Activated CD8-positive, alpha-beta memory T cell treated with anti-CD3 and anti-CD28 coated beads, Interleukin-2, amount 10 ng/mL, durations not matched to agents 7 days and 5 days (primary cell): ENCODE results near the gene ZCCHC2. TPM values are rescaled to one million over a fixed set of nuclear protein-coding genes. Genes with fewer than 3 reads are reported as not detected.

Experiments used
- ATAC-seq: fragments of 150-1000 bp; cut with Tn5 transposase; one replicate; pipeline ENCODE4 v1.10.0; 2021; ENCODE audit warnings: moderate library complexity
- CTCF ChIA-PET: fragments of 350-600 bp; sonication (Branson Sonifier 250); formaldehyde crosslinking; loops from one replicate; lab custom pipeline; 2021; ENCODE audit warnings: antibody characterized with exemption; lab: Charles Lee
- DNase-seq: peaks from one replicate; pipeline ENCODE4 v3.0.0-alpha.2; 2020
- H3K27ac Mint-ChIP-seq: one replicate; pipeline ENCODE4 v1.8.0; 2021; ENCODE audit warnings: mild to moderate bottlenecking, mixed read lengths
- H3K27me3 Mint-ChIP-seq: one replicate; pipeline ENCODE4 v1.8.0; 2021; ENCODE audit warnings: mixed read lengths
- H3K36me3 Mint-ChIP-seq: one replicate; pipeline ENCODE4 v1.8.0; 2021; ENCODE audit warnings: mild to moderate bottlenecking, mixed read lengths
- H3K4me1 Mint-ChIP-seq: one replicate; pipeline ENCODE4 v1.8.0; 2021; ENCODE audit warnings: mixed read lengths
- H3K4me3 Mint-ChIP-seq: one replicate; pipeline ENCODE4 v1.8.0; 2021; ENCODE audit warnings: mild to moderate bottlenecking, moderate library complexity, mixed read lengths
- H3K9me3 Mint-ChIP-seq: one replicate; pipeline ENCODE4 v1.8.0; 2022; ENCODE audit warnings: low read depth, mixed read lengths
- total RNA-seq, 2 experiments: library from RNA; stranded (reverse); gene quantifications; one replicate each; pipeline ENCODE4 v1.2.3, GENCODE V29; 2021

The ZCCHC2 gene
- total RNA-seq, 2 experiments from 2014 or later = 45.7 to 71.8 TPM

- Mint-ChIP-seq H3K4me1 (peaks cover 20% of the 10 kb centered on the region), H3K27me3 (no peaks in the 10 kb centered on the region), H3K36me3 (peaks cover 46% of the 10 kb centered on the region), H3K9me3 (peaks cover 6% of the 10 kb centered on the region), H3K4me3 (no peak overlapping the region), H3K27ac (no peak overlapping the region)
- DNase-seq (no peak), ATAC-seq (no peak)
- CTCF ChIA-PET = no interaction called here
Measured at GRCh38 chr18:62518460-62519375, 4.1 kb upstream of the ZCCHC2 start.

- no peak overlapping the region for H3K4me3 Mint-ChIP-seq
- ATAC-seq (no peak), DNase-seq (no peak)
- CTCF ChIA-PET = interaction anchor here (5.3 kb wide), 1 partner anchor 13 kb away, joined by 27 read pairs; no protein-coding TSS in a partner anchor
- H3K27me3 Mint-ChIP-seq = no peaks in the 10 kb centered on the region
- no peak overlapping the region for H3K27ac Mint-ChIP-seq
- peaks cover 20% of the 10 kb centered on the region for H3K4me1 Mint-ChIP-seq
- H3K9me3 Mint-ChIP-seq = peaks cover 2% of the 10 kb centered on the region
- H3K36me3 Mint-ChIP-seq = peaks cover 38% of the 10 kb centered on the region
Measured at GRCh38 chr18:62519684-62520083, 3.1 kb upstream of the ZCCHC2 start.

DNA sequence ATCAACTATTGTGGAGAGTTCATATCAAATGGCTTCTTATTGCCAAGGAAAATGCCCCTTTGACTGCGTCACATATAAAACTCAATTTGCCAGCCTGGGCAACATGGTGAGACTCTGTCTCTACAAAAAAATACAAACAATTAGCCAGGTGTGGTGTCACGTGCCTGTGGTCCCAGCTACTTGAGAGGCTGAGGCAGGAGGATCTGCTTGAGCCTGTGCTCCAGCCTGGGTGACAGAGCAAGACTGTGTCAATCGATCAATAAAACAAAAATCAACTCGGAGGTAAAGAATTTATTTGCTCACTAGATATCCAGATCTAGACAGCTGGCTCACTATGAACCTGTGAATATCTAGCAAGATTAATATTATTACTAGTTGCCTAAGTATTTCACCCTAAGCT lies 1.7 kb upstream of the ZCCHC2 start:
- H3K27me3 Mint-ChIP-seq = no peaks in the 10 kb centered on the region
- DNase-seq (no peak), ATAC-seq (no peak)
- H3K27ac Mint-ChIP-seq = no peak overlapping the region
- CTCF ChIA-PET = interaction anchor here (0.6 to 5.3 kb wide), 5 partner anchors 14 to 100 kb away, joined by 3 to 27 read pairs (median 3); no protein-coding TSS in a partner anchor
- H3K4me3 Mint-ChIP-seq = peak overlapping the region; percentile 89
- H3K36me3 Mint-ChIP-seq = peaks cover 46% of the 10 kb centered on the region
- peaks cover 2% of the 10 kb centered on the region for H3K9me3 Mint-ChIP-seq
- H3K4me1 Mint-ChIP-seq = peaks cover 20% of the 10 kb centered on the region

GRCh38 chr18:62521593-62521992 lies 1.2 kb upstream of the ZCCHC2 start:
- Mint-ChIP-seq H3K27ac (peak overlapping the region; percentile 92), H3K9me3 (peaks cover 2% of the 10 kb centered on the region), H3K4me1 (peaks cover 20% of the 10 kb centered on the region), H3K36me3 (peaks cover 48% of the 10 kb centered on the region), H3K4me3 (peak overlapping the region; percentile 89), H3K27me3 (no peaks in the 10 kb centered on the region)
- no peak for ATAC-seq
- no peak for DNase-seq
- CTCF ChIA-PET = interaction anchor here (0.6 to 5.3 kb wide), 8 partner anchors 8 to 100 kb away, joined by 3 to 27 read pairs (median 6); no protein-coding TSS in a partner anchor

- DNase-seq (no peak), ATAC-seq (peak; percentile 0)
- CTCF ChIA-PET = interaction anchor here (0.6 to 5.3 kb wide), 11 partner anchors 9 to 196 kb away, joined by 3 to 27 read pairs (median 6); no protein-coding TSS in a partner anchor
- Mint-ChIP-seq H3K36me3 (peaks cover 48% of the 10 kb centered on the region), H3K4me3 (peak overlapping the region; percentile 89), H3K9me3 (peaks cover 2% of the 10 kb centered on the region), H3K27me3 (no peaks in the 10 kb centered on the region), H3K27ac (peak overlapping the region; percentile 92), H3K4me1 (peaks cover 20% of the 10 kb centered on the region)
Measured at GRCh38 chr18:62522178-62522503, 684 bp upstream of the ZCCHC2 start.

- CTCF ChIA-PET = interaction anchor here (0.9 to 5.3 kb wide), 8 partner anchors 12 to 197 kb away, joined by 3 to 27 read pairs (median 6); no protein-coding TSS in a partner anchor
- H3K27ac Mint-ChIP-seq = no peak overlapping the region
- peaks cover 2% of the 10 kb centered on the region for H3K9me3 Mint-ChIP-seq
- peaks cover 45% of the 10 kb centered on the region for H3K36me3 Mint-ChIP-seq
- DNase-seq (no peak), ATAC-seq (no peak)
- no peaks in the 10 kb centered on the region for H3K27me3 Mint-ChIP-seq
- no peak overlapping the region for H3K4me3 Mint-ChIP-seq
- peaks cover 30% of the 10 kb centered on the region for H3K4me1 Mint-ChIP-seq
Measured at GRCh38 chr18:62523255-62523588, 397 bp downstream of the ZCCHC2 start.

DNA sequence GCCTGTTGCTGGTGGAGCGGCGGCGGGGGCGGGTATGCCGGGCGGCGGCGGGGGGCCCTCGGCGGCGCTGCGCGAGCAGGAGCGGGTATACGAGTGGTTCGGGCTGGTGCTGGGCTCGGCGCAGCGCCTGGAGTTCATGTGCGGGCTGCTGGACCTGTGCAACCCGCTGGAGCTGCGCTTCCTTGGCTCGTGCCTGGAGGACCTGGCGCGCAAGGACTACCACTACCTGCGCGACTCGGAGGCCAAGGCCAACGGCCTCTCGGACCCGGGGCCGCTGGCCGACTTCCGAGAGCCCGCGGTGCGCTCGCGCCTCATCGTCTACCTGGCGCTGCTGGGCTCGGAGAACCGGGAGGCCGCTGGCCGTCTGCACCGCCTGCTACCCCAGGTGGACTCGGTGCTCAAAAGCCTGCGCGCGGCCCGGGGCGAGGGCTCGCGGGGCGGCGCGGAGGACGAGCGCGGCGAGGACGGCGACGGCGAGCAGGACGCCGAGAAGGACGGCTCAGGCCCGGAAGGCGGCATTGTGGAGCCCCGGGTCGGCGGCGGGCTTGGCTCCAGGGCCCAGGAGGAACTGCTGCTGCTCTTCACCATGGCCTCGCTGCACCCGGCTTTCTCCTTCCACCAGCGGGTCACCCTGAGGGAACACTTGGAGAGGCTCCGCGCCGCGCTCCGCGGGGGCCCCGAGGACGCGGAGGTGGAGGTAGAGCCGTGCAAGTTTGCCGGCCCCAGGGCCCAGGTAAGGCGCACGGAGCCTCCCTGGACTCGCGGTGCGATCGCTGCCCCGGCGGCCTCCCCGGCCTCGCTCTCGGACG lies 1.0 kb downstream of the ZCCHC2 start:
- DNase-seq = peak; percentile 68
- no peaks in the 10 kb centered on the region for H3K27me3 Mint-ChIP-seq
- peak overlapping the region; percentile 95 for H3K27ac Mint-ChIP-seq
- H3K36me3 Mint-ChIP-seq = peaks cover 42% of the 10 kb centered on the region
- peak; percentile 10 for ATAC-seq
- no peaks in the 10 kb centered on the region for H3K9me3 Mint-ChIP-seq
- H3K4me3 Mint-ChIP-seq = peak overlapping the region; percentile 93
- peaks cover 34% of the 10 kb centered on the region for H3K4me1 Mint-ChIP-seq
- CTCF ChIA-PET = interaction anchor here (1.3 to 5.3 kb wide), 4 partner anchors 17 to 198 kb away, joined by 3 to 27 read pairs (median 6); no protein-coding TSS in a partner anchor

DNA sequence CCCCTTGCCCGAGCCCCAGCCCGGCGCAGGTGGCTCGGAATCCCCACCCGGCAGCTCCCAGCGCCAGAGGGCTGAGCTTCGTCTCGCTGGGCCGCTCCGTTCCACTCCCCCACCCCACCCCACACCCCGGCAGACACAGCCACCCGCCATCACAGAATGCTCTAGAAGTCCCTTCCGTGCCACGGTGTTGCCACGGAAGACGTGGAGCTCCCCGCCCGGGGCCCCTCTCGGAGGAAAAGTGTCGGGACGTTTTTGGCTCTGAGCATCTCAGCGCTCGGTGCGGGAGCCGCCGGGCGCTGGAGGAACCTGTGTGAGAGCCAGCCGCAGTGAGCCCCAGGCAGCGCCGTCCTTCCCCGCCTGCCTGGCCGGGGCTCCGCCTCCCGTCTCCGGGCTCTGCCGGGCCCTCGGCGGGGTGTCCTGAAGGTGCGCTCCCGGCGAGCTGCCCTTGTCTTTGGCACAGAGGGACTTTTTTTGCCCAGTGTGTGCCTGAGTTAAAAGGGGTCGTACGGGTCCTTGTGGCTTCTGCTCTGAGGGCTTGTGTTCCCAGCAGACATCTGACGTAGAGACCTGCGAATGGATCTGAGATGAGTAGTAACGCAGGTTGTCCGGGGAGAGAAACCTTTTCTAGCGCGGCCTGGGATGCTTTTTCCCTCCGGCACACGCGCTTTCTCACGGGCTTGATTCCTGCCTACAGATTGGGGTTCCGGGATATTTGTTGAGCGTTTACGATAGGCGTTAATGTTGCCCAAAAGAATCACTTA lies 1.8 kb downstream of the ZCCHC2 start:
- no peaks in the 10 kb centered on the region for H3K27me3 Mint-ChIP-seq
- H3K4me1 Mint-ChIP-seq = peaks cover 37% of the 10 kb centered on the region
- H3K4me3 Mint-ChIP-seq = peak overlapping the region; percentile 93
- H3K27ac Mint-ChIP-seq = peak overlapping the region; percentile 95
- no peaks in the 10 kb centered on the region for H3K9me3 Mint-ChIP-seq
- ATAC-seq (peak; percentile 8), DNase-seq (peak; percentile 70)
- CTCF ChIA-PET = interaction anchor here (0.9 to 5.3 kb wide), 3 partner anchors 18 to 200 kb away, joined by 3 to 27 read pairs (median 6); partner anchors contain the start of gene TNFRSF11A
- peaks cover 38% of the 10 kb centered on the region for H3K36me3 Mint-ChIP-seq

DNA sequence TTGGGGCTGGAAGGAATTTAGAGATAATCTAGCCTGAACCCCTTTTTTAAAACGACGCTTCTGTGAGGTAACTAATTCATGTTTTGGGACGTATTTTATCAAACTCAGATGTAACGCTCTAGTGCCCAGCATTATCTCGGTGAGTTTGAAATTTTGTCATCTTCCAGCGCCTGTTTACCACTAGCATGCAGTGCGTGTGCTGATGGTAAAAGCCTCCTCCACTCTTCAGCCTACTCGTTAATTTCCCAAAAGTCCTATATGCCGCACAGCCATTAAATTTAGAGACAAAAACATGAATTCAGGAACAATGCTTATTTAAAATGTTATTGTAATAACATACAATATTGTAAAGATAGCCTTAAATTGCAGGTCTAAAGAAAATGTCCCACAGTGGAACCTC lies 2.8 kb downstream of the ZCCHC2 start:
- Mint-ChIP-seq H3K4me3 (peak overlapping the region; percentile 93), H3K4me1 (peaks cover 39% of the 10 kb centered on the region), H3K27me3 (no peaks in the 10 kb centered on the region), H3K9me3 (no peaks in the 10 kb centered on the region), H3K27ac (peak overlapping the region; percentile 95), H3K36me3 (peaks cover 37% of the 10 kb centered on the region)
- ATAC-seq (no peak), DNase-seq (no peak)
- CTCF ChIA-PET = interaction anchor here (1.4 to 1.7 kb wide), 2 partner anchors 62 to 100 kb away, joined by 3 to 6 read pairs; no protein-coding TSS in a partner anchor

- H3K9me3 Mint-ChIP-seq = no peaks in the 10 kb centered on the region
- H3K27ac Mint-ChIP-seq = peak overlapping the region; percentile 95
- H3K27me3 Mint-ChIP-seq = no peaks in the 10 kb centered on the region
- peak overlapping the region; percentile 93 for H3K4me3 Mint-ChIP-seq
- peaks cover 37% of the 10 kb centered on the region for H3K4me1 Mint-ChIP-seq
- CTCF ChIA-PET = interaction anchor here (0.9 to 2.3 kb wide), 7 partner anchors 11 to 106 kb away, joined by 3 to 7 read pairs (median 3); no protein-coding TSS in a partner anchor
- ATAC-seq (peak; percentile 20), DNase-seq (peak; percentile 79)
- H3K36me3 Mint-ChIP-seq = peaks cover 34% of the 10 kb centered on the region
Measured at GRCh38 chr18:62526098-62527025, 3.5 kb downstream of the ZCCHC2 start.

- CTCF ChIA-PET = no interaction called here
Measured at GRCh38 chr18:62529597-62529996, 6.8 kb downstream of the ZCCHC2 start.

DNA sequence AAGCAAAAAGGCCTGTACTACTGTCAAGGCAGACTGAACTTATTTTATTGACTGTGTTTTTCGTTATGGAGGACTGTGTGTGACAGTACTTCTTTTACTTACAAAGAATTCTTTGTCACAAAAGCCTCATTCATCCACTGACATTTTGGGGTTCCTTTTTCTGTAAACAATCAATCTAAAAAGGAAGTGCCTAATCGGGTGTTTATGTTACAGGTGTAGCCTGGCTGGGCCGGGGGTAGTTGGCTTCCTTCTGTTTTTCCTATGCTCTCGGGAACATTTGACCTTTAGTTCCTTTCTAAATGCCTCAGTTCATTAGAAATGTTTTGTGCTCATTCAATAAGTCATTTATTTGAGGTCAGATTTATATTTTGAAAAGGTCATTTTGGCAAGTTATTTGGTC lies 8.3 kb downstream of the ZCCHC2 start:
- DNase-seq (no peak), ATAC-seq (no peak)
- H3K4me3 Mint-ChIP-seq = no peak overlapping the region
- H3K9me3 Mint-ChIP-seq = no peaks in the 10 kb centered on the region
- H3K4me1 Mint-ChIP-seq = peaks cover 65% of the 10 kb centered on the region
- H3K36me3 Mint-ChIP-seq = peaks cover 38% of the 10 kb centered on the region
- no peak overlapping the region for H3K27ac Mint-ChIP-seq
- no peaks in the 10 kb centered on the region for H3K27me3 Mint-ChIP-seq
- CTCF ChIA-PET = no interaction called here

More at GRCh38 chr18:62529597-62529996, 6.8 kb downstream of the ZCCHC2 start:
- Mint-ChIP-seq H3K36me3 (peaks cover 47% of the 10 kb centered on the region), H3K9me3 (no peaks in the 10 kb centered on the region), H3K4me3 (no peak overlapping the region), H3K27me3 (no peaks in the 10 kb centered on the region), H3K27ac (no peak overlapping the region), H3K4me1 (peaks cover 51% of the 10 kb centered on the region)
- DNase-seq (no peak), ATAC-seq (no peak)
